GM19099 (cell line): Measurements from ENCODE around the gene SMOC1.

Experiments used
- POLR2A ChIP-seq: IDR thresholded peaks from 3 replicates; pipeline ENCODE4 v1.6.1; 2011; ENCODE audit warnings: low read depth; ENCODE audit not compliant: insufficient read length; ENCODE audit errors: extremely low read depth

SMOC1 gene

GRCh38 chr14:69878251-69878650 is 965 bp upstream of the SMOC1 start:
- no peak for TF ChIP-seq POLR2A

GRCh38 chr14:69880044-69880487 is 850 bp downstream of the SMOC1 start:
- TF ChIP-seq POLR2A: no peak

- TF ChIP-seq POLR2A: no peak
Observed at GRCh38 chr14:69880893-69881292, 1.7 kb downstream of the SMOC1 start.

GRCh38 chr14:69882116-69882864 is 3.1 kb downstream of the SMOC1 start:
- no peak for TF ChIP-seq POLR2A

GRCh38 chr14:69882915-69883314 is 3.7 kb downstream of the SMOC1 start:
- TF ChIP-seq POLR2A: no peak

- no peak for TF ChIP-seq POLR2A
Observed at GRCh38 chr14:69886453-69887242, 7.4 kb downstream of the SMOC1 start.

GRCh38 chr14:69887740-69888657 is 8.8 kb downstream of the SMOC1 start:
- TF ChIP-seq POLR2A: no peak

- no peak for TF ChIP-seq POLR2A
Observed at GRCh38 chr14:69891422-69891821, 12.2 kb downstream of the SMOC1 start.

- TF ChIP-seq POLR2A: no peak
Observed at GRCh38 chr14:69895109-69895508, 15.9 kb downstream of the SMOC1 start.

- no peak for TF ChIP-seq POLR2A
Observed at GRCh38 chr14:69896080-69896479, 16.9 kb downstream of the SMOC1 start.

GRCh38 chr14:69896972-69897371 is 17.8 kb downstream of the SMOC1 start:
- TF ChIP-seq POLR2A: no peak

GRCh38 chr14:69900603-69901002 is 21.4 kb downstream of the SMOC1 start:
- TF ChIP-seq POLR2A: no peak

- TF ChIP-seq POLR2A: no peak
Observed at GRCh38 chr14:69901113-69901951, 22.1 kb downstream of the SMOC1 start.

GRCh38 chr14:69904246-69904645 is 25.0 kb downstream of the SMOC1 start:
- no peak for TF ChIP-seq POLR2A
